ENCODE measurements around the gene LHFPL3. TPM values are rescaled to one million over a fixed set of nuclear protein-coding genes. Genes with fewer than 3 reads are reported as not detected.

Gene LHFPL3
- total RNA-seq, 6 experiments from 2014 or later = not detected

GRCh38 chr7:104898434-104898833, 570.0 kb downstream of the LHFPL3 start:
- Histone ChIP-seq H3K27me3 (no peaks in the 10 kb centered on the region), H3K36me3 (no peaks in the 10 kb centered on the region), H3K9me3 (no peaks in the 10 kb centered on the region), H3K27ac (no peak overlapping the region), H3K4me1 (no peaks in the 10 kb centered on the region), H3K4me3 (no peak overlapping the region)
- TF ChIP-seq POLR2A (IDR thresholded peaks at IDR 0.05) = no peak
- no peak for TF ChIP-seq CTCF (IDR thresholded peaks at IDR 0.05)
- 68% methylated on average over 4 of the region's 5 CpGs for WGBS (ENCODE audit: insufficient coverage, low coverage, low lambda C conversion rate, missing lambda C conversion rate)
- no peak for ATAC-seq
- intact Hi-C loops (cut with DNase I) = no loop called here
- DNase-seq = no peak

- H3K4me3 ChIP-seq = no peak overlapping the region
- WGBS (ENCODE audit: insufficient coverage, low coverage, low lambda C conversion rate, missing lambda C conversion rate) = 50% methylated on average over 6 of the region's 6 CpGs
- ATAC-seq = no peak
- H3K27me3 ChIP-seq = no peaks in the 10 kb centered on the region
- no peaks in the 10 kb centered on the region for H3K9me3 ChIP-seq
- TF ChIP-seq CTCF (IDR thresholded peaks at IDR 0.05) (no peak), POLR2A (IDR thresholded peaks at IDR 0.05) (no peak)
- no peaks in the 10 kb centered on the region for H3K4me1 ChIP-seq
- no peak overlapping the region for H3K27ac ChIP-seq
- H3K36me3 ChIP-seq = no peaks in the 10 kb centered on the region
- intact Hi-C loops (cut with DNase I) = no loop called here
- DNase-seq = no peak
These were observed 572.3 kb downstream of the LHFPL3 start for GRCh38 chr7:104900525-104901239.

GRCh38 chr7:104901240-104901619, 572.8 kb downstream of the LHFPL3 start:
- DNase-seq (no peak), ATAC-seq (no peak)
- intact Hi-C loops (cut with DNase I) = no loop called here
- Histone ChIP-seq H3K36me3 (no peaks in the 10 kb centered on the region), H3K4me3 (no peak overlapping the region), H3K27me3 (no peaks in the 10 kb centered on the region), H3K27ac (no peak overlapping the region), H3K4me1 (no peaks in the 10 kb centered on the region), H3K9me3 (no peaks in the 10 kb centered on the region)
- 61% methylated on average over 3 of the region's 3 CpGs for WGBS (ENCODE audit: insufficient coverage, low coverage, low lambda C conversion rate, missing lambda C conversion rate)
- no peak for TF ChIP-seq CTCF (IDR thresholded peaks at IDR 0.05)
- TF ChIP-seq POLR2A (IDR thresholded peaks at IDR 0.05) = no peak

GRCh38 chr7:104902183-104902582, 573.8 kb downstream of the LHFPL3 start:
- Histone ChIP-seq H3K27me3 (no peaks in the 10 kb centered on the region), H3K4me1 (no peaks in the 10 kb centered on the region), H3K9me3 (no peaks in the 10 kb centered on the region), H3K27ac (no peak overlapping the region), H3K36me3 (no peaks in the 10 kb centered on the region), H3K4me3 (no peak overlapping the region)
- TF ChIP-seq POLR2A (IDR thresholded peaks at IDR 0.05) = no peak
- TF ChIP-seq CTCF (IDR thresholded peaks at IDR 0.05) = no peak
- 84% methylated on average over 3 of the region's 6 CpGs for WGBS (ENCODE audit: insufficient coverage, low coverage, low lambda C conversion rate, missing lambda C conversion rate)
- ATAC-seq (no peak), DNase-seq (no peak)
- intact Hi-C loops (cut with DNase I) = no loop called here

Data from right lobe of liver (tissue), 6 donors.